Vagina (tissue), 2 donors: ENCODE results near the gene TRMT10B.

Experiments used
- POLR2A ChIP-seq, 2 donors: fragments of 450-650 bp; IDR thresholded peaks; one replicate each; pipeline ENCODE4 v1.6.1; 2017; ENCODE audit warnings: antibody characterized with exemption in 2 of 2, mild to moderate bottlenecking in 2 of 2, moderate library complexity in 2 of 2
- POLR2AphosphoS5 ChIP-seq, 2 donors: sonication (generic); formaldehyde crosslinking; IDR thresholded peaks; one replicate each; pipeline ENCODE4 v1.9.0; 2017; ENCODE audit warnings: antibody characterized with exemption in 2 of 2, mild to moderate bottlenecking in 2 of 2, low read depth in 1 of 2; ENCODE audit not compliant: insufficient read depth in 1 of 2
- TF ChIP-seq, protein P1 (sequence below), 3 experiments: fragments of 450-650 bp in 2 of 3; fragments of 200-600 bp in 1 of 3; sonication (generic) in 1 of 3; IDR thresholded peaks; one replicate each; pipeline ENCODE4 v1.5.1; 2017 to 2019; ENCODE audit warnings: antibody characterized with exemption in 3 of 3, mild to moderate bottlenecking in 2 of 3, moderate library complexity in 2 of 3

GRCh38 chr9:37740631-37741328 lies 12.8 kb upstream of the TRMT10B start:
- TF ChIP-seq POLR2A (IDR thresholded peaks at IDR 0.05) = no peak
- TF ChIP-seq, protein P1, sequence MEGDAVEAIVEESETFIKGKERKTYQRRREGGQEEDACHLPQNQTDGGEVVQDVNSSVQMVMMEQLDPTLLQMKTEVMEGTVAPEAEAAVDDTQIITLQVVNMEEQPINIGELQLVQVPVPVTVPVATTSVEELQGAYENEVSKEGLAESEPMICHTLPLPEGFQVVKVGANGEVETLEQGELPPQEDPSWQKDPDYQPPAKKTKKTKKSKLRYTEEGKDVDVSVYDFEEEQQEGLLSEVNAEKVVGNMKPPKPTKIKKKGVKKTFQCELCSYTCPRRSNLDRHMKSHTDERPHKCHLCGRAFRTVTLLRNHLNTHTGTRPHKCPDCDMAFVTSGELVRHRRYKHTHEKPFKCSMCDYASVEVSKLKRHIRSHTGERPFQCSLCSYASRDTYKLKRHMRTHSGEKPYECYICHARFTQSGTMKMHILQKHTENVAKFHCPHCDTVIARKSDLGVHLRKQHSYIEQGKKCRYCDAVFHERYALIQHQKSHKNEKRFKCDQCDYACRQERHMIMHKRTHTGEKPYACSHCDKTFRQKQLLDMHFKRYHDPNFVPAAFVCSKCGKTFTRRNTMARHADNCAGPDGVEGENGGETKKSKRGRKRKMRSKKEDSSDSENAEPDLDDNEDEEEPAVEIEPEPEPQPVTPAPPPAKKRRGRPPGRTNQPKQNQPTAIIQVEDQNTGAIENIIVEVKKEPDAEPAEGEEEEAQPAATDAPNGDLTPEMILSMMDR (IDR thresholded peaks at IDR 0.05) = no peak
- no peak for TF ChIP-seq POLR2AphosphoS5 (IDR thresholded peaks at IDR 0.05; ENCODE audit: insufficient read depth in 1 of 2, low read depth in 1 of 2)
